HepG2 (cell line): ENCODE measurements around the gene SETSIP. TPM values are rescaled to one million over a fixed set of nuclear protein-coding genes. Genes with fewer than 3 reads are reported as not detected.

Experiments
- ATAC-seq: fragments of 200-7000 bp; cut with Tn5 transposase; 3 replicates; pipeline ENCODE4 v1.9.1; 2020; ENCODE audit warnings: mild to moderate bottlenecking, moderate library complexity
- BruUV-seq: library from RNA; stranded (reverse); fragments of 400-500 nt; replicated peaks from 2 replicates; lab custom pipeline; 2021; lab: Mats Ljungman, UMichigan
- CTCF ChIA-PET: fragments of 300-600 bp; formaldehyde crosslinking; extraction: SDS; loops from one replicate; lab custom pipeline; 2021; ENCODE audit warnings: low total read pairs, inconsistent platforms, low intra/inter-chr PET ratio; lab: Yijun Ruan, JAX
- POLR2A ChIA-PET: fragments of 350-600 bp; sonication (Branson Sonifier 250); formaldehyde crosslinking; loops from one replicate; lab custom pipeline; 2020; ENCODE audit warnings: antibody characterized with exemption, inconsistent platforms; lab: Yijun Ruan, JAX
- DNase-seq: peaks from one replicate; pipeline ENCODE4 v3.0.0-alpha.2; 2015; ENCODE audit warnings: low spot score
- FAIRE-seq: peaks from 3 replicates; lab custom pipeline; 2011; peaks lifted over from hg19 to GRCh38; lab: Jason Lieb, UNC
- H2AFZ ChIP-seq: one replicate; pipeline ENCODE4 v1.6.1; 2011; ENCODE audit warnings: low read length, inconsistent platforms
- H3K27ac ChIP-seq: fragments of 300-600 bp; 3 replicates; pipeline ENCODE4 v1.8.0; 2011; ENCODE audit warnings: mixed run types, mild to moderate bottlenecking, mixed read lengths, low read length, inconsistent platforms; ENCODE audit not compliant: insufficient read depth; ENCODE audit errors: extremely low read length
- H3K27me3 ChIP-seq, 2 experiments: fragments of 200-600 bp in 1 of 2; 2 replicates in 1 of 2; 3 replicates in 1 of 2; pipeline versions ENCODE4 v1.6.0 to v1.8.0; 2011; ENCODE audit warnings: low read length in 2 of 2, mild to moderate bottlenecking in 2 of 2, moderate library complexity in 2 of 2, inconsistent platforms in 1 of 2; ENCODE audit not compliant: insufficient read depth in 2 of 2, control insufficient read depth in 1 of 2
- H3K36me3 ChIP-seq, 2 experiments: fragments of 200-600 bp in 1 of 2; replicated peaks in 1 of 2; 2 replicates in 1 of 2; 3 replicates in 1 of 2; pipeline versions ENCODE4 v1.5.1 to v1.8.0; 2011; ENCODE audit warnings: low read length in 2 of 2, inconsistent platforms in 1 of 2; ENCODE audit not compliant: insufficient read depth in 2 of 2, control insufficient read depth in 1 of 2
- H3K4me1 ChIP-seq: 2 replicates; pipeline ENCODE4 v1.5.1; 2012; ENCODE audit warnings: low read length, inconsistent platforms; ENCODE audit not compliant: insufficient read depth
- H3K4me2 ChIP-seq: 2 replicates; pipeline ENCODE4 v1.6.0; 2011; ENCODE audit warnings: low read depth, low read length, inconsistent platforms
- H3K4me3 ChIP-seq, 3 experiments: fragments of 200-600 bp in 1 of 3; sonication (generic), shearing (Covaris generic) in 1 of 3; replicated peaks in 1 of 3; 2 replicates each; pipeline ENCODE4 v1.5.1; 2011 to 2016; ENCODE audit warnings: low read length in 3 of 3, inconsistent platforms in 2 of 3, low read depth in 2 of 3, mild to moderate bottlenecking in 2 of 3, control low read depth in 1 of 3, mixed read lengths in 1 of 3; ENCODE audit not compliant: insufficient read depth in 1 of 3
- H3K79me2 ChIP-seq: one replicate; pipeline ENCODE4 v1.6.1; 2011; ENCODE audit warnings: low read length, inconsistent platforms; ENCODE audit not compliant: insufficient read depth
- H3K9ac ChIP-seq: 2 replicates; pipeline ENCODE4 v1.6.0; 2011; ENCODE audit warnings: mild to moderate bottlenecking, low read depth, low read length, inconsistent platforms; ENCODE audit not compliant: insufficient read depth
- H3K9me3 ChIP-seq: 2 replicates; pipeline ENCODE4 v1.5.1; 2012; ENCODE audit warnings: mild to moderate bottlenecking, low read length
- H4K20me1 ChIP-seq: 2 replicates; pipeline ENCODE4 v1.6.0; 2011; ENCODE audit warnings: inconsistent platforms, mild to moderate bottlenecking, low read length, moderate library complexity; ENCODE audit not compliant: insufficient read depth
- BHLHE40 ChIP-seq: IDR thresholded peaks from 2 replicates; pipeline ENCODE4 v1.6.1; 2011; ENCODE audit warnings: low read length, improper control_type of control experiment
- DNMT1 ChIP-seq: sonication (generic); formaldehyde crosslinking; IDR thresholded peaks from 2 replicates; pipeline ENCODE4 v1.5.1; 2020; ENCODE audit warnings: mild to moderate bottlenecking, missing genetic modification reagents
- GPN1 ChIP-seq: sonication (generic); formaldehyde crosslinking; IDR thresholded peaks from 2 replicates; pipeline ENCODE4 v1.5.1; 2020; ENCODE audit warnings: missing genetic modification reagents, borderline replicate concordance
- HMG20A ChIP-seq: IDR thresholded peaks from 2 replicates; pipeline ENCODE4 v1.6.1; 2016; ENCODE audit warnings: borderline replicate concordance
- NPAS2 ChIP-seq: sonication (generic); formaldehyde crosslinking; IDR thresholded peaks from 2 replicates; pipeline ENCODE4 v1.8.0; 2022; ENCODE audit warnings: mild to moderate bottlenecking, missing genetic modification reagents, borderline replicate concordance
- PAX8 ChIP-seq: sonication (generic); formaldehyde crosslinking; IDR thresholded peaks from 2 replicates; pipeline ENCODE4 v1.8.0; 2022; ENCODE audit warnings: mild to moderate bottlenecking, missing genetic modification reagents, borderline replicate concordance
- PHF20 ChIP-seq: sonication (generic); formaldehyde crosslinking; IDR thresholded peaks from 2 replicates; pipeline ENCODE4 v1.5.0; 2020; ENCODE audit warnings: mild to moderate bottlenecking, missing genetic modification reagents
- SRF ChIP-seq: IDR thresholded peaks from 2 replicates; pipeline ENCODE4 v1.6.1; 2011; ENCODE audit warnings: mild to moderate bottlenecking, low read depth, low read length, moderate library complexity
- SUZ12 ChIP-seq: fragments of 150-350 bp; IDR thresholded peaks from 2 replicates; pipeline ENCODE4 v1.6.1; 2014; ENCODE audit warnings: low read depth, low read length
- ZNF772 ChIP-seq: sonication (generic); formaldehyde crosslinking; IDR thresholded peaks from 2 replicates; pipeline ENCODE4 v1.5.0; 2020; ENCODE audit warnings: mild to moderate bottlenecking, missing genetic modification reagents
- WGBS: methylation state at CpG from one replicate; pipeline ENCODE4 v1.1.6; 2017; ENCODE audit warnings: low lambda C conversion rate; 5-methylcytosine and 5-hydroxymethylcytosine counted together
- in situ Hi-C: cut with HindIII; loops from 2 replicates; pipeline ENCODE4 v1.10.0; 2017; ENCODE audit warnings: low pct_unique_long_range_greater_than_20kb; ENCODE audit not compliant: extremely low pct_ligation_motif_present
- intact Hi-C: fragments of 100-400 bp; cut with micrococcal nuclease; formaldehyde crosslinking; loops from one replicate; pipeline ENCODE4 v1.10.0; 2022; ENCODE audit not compliant: unreplicated experiment
- polyA plus RNA-seq, 8 experiments: library from polyadenylated mRNA; depleted of rRNA in 3 of 8; stranded (reverse) in 7 of 8; unstranded in 1 of 8; fragments of >200 nt; fragmentation: Illumina TruSeq in 4 of 8; extraction: Trizol in 4 of 8; gene quantifications; 2 replicates each; pipeline versions ENCODE4 v1.2.1 to v1.2.3, GENCODE V29; 2011 to 2016; ENCODE audit warnings: low read depth in 4 of 8, missing spikeins in 1 of 8, mixed read lengths in 1 of 8; ENCODE audit not compliant: insufficient read depth in 1 of 8
- total RNA-seq, 5 experiments: library from RNA; depleted of rRNA; stranded (reverse); fragments of >200 nt; fragmentation: Illumina TruSeq; extraction: Trizol; gene quantifications; 2 replicates each; pipeline ENCODE4 v1.2.3, GENCODE V29; 2016; ENCODE audit warnings: low read depth in 1 of 5
- TF ChIP-seq, protein P1 (sequence below): sonication (generic); formaldehyde crosslinking; IDR thresholded peaks from 2 replicates; pipeline ENCODE4 v1.4.0; 2020; ENCODE audit warnings: mild to moderate bottlenecking, missing genetic modification reagents
- TF ChIP-seq, protein P2 (sequence below): sonication (generic); formaldehyde crosslinking; IDR thresholded peaks from 2 replicates; pipeline ENCODE4 v1.4.0; 2020; ENCODE audit warnings: missing genetic modification reagents
- TF ChIP-seq, protein P3 (sequence below): sonication (generic); formaldehyde crosslinking; IDR thresholded peaks from 2 replicates; pipeline ENCODE4 v1.4.0; 2020; ENCODE audit warnings: missing genetic modification reagents
- TF ChIP-seq, protein P4 (sequence below): sonication (generic); formaldehyde crosslinking; IDR thresholded peaks from 2 replicates; pipeline ENCODE4 v1.4.0; 2020; ENCODE audit warnings: missing genetic modification reagents
- TF ChIP-seq, protein P5 (sequence below): sonication (generic); formaldehyde crosslinking; IDR thresholded peaks from 2 replicates; pipeline ENCODE4 v1.5.0; 2020; ENCODE audit warnings: mild to moderate bottlenecking, missing genetic modification reagents

SETSIP gene
- total and polyA plus RNA-seq, 2 of the 13 experiments (the other 11 are each of a cell fraction or from before 2014, with no cell fraction given): not detected

DNA sequence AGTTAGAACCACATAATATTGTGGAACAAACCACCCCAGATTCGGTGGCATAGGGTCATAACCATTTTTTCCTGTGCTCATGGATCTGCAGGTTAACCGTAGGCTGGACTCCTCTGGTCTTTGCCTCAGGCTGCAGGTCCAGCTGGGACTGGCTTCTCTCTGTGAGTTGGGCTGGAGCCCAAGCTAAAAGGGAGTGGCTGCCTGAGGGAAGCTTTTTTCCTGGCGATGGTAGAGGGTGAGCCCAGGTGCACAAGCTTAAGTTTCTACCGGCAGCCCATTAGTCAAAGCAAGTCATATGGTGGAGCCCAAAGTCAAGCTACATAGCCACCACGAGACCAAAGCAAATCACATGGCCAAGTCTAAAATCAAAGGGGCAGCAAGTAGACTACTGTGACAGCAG, 31.6 kb downstream of the SETSIP start (continued):
- TF ChIP-seq, protein P1, sequence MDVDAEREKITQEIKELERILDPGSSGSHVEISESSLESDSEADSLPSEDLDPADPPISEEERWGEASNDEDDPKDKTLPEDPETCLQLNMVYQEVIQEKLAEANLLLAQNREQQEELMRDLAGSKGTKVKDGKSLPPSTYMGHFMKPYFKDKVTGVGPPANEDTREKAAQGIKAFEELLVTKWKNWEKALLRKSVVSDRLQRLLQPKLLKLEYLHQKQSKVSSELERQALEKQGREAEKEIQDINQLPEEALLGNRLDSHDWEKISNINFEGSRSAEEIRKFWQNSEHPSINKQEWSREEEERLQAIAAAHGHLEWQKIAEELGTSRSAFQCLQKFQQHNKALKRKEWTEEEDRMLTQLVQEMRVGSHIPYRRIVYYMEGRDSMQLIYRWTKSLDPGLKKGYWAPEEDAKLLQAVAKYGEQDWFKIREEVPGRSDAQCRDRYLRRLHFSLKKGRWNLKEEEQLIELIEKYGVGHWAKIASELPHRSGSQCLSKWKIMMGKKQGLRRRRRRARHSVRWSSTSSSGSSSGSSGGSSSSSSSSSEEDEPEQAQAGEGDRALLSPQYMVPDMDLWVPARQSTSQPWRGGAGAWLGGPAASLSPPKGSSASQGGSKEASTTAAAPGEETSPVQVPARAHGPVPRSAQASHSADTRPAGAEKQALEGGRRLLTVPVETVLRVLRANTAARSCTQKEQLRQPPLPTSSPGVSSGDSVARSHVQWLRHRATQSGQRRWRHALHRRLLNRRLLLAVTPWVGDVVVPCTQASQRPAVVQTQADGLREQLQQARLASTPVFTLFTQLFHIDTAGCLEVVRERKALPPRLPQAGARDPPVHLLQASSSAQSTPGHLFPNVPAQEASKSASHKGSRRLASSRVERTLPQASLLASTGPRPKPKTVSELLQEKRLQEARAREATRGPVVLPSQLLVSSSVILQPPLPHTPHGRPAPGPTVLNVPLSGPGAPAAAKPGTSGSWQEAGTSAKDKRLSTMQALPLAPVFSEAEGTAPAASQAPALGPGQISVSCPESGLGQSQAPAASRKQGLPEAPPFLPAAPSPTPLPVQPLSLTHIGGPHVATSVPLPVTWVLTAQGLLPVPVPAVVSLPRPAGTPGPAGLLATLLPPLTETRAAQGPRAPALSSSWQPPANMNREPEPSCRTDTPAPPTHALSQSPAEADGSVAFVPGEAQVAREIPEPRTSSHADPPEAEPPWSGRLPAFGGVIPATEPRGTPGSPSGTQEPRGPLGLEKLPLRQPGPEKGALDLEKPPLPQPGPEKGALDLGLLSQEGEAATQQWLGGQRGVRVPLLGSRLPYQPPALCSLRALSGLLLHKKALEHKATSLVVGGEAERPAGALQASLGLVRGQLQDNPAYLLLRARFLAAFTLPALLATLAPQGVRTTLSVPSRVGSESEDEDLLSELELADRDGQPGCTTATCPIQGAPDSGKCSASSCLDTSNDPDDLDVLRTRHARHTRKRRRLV (CRISPR knock-in tag): no peak
- TF ChIP-seq SUZ12: no peak
- TF ChIP-seq DNMT1 (CRISPR knock-in tag): no peak
- TF ChIP-seq HMG20A (CRISPR knock-in tag): no peak
- TF ChIP-seq PHF20 (CRISPR knock-in tag): no peak
- TF ChIP-seq, protein P2, sequence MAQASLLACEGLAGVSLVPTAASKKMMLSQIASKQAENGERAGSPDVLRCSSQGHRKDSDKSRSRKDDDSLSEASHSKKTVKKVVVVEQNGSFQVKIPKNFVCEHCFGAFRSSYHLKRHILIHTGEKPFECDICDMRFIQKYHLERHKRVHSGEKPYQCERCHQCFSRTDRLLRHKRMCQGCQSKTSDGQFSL (CRISPR knock-in tag): no peak
- TF ChIP-seq, protein P3, sequence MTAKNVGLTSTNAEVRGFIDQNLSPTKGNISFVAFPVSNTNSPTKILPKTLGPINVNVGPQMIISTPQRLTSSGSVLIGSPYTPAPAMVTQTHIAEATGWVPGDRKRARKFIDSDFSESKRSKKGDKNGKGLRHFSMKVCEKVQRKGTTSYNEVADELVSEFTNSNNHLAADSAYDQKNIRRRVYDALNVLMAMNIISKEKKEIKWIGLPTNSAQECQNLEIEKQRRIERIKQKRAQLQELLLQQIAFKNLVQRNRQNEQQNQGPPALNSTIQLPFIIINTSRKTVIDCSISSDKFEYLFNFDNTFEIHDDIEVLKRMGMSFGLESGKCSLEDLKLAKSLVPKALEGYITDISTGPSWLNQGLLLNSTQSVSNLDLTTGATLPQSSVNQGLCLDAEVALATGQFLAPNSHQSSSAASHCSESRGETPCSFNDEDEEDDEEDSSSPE: no peak

DNA sequence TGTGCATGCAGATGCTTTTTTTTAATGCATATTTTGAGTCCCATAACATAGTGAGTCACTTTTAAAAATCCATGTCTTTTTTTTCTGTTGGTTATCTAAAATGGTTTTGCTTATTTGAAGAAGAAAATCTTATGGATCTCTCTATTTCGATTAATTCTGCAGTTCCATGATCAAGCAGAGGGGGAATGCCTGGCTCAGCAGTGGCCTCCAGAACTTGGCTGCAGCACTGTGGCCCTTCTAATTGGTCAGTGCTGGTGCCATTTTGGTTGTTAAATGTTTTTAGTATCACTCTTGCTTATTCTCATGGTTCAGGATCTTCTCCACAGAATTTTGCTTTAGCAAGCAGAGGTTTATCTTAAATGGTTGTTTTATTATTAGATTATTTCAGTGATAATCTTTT, 34.2 kb downstream of the SETSIP start:
- no TSS peak for BruUV-seq
- Histone ChIP-seq H2AFZ (no peak overlapping the region), H3K79me2 (no peaks in the 10 kb centered on the region), H3K9me3 (no peaks in the 10 kb centered on the region), H3K36me3 (no peaks in the 10 kb centered on the region), H4K20me1 (no peaks in the 10 kb centered on the region), H3K4me3 (no peak overlapping the region), H3K27me3 (no peaks in the 10 kb centered on the region), H3K27ac (no peak overlapping the region), H3K4me1 (peaks cover 14% of the 10 kb centered on the region), H3K4me2 (no peak overlapping the region), H3K9ac (no peak overlapping the region)
- ATAC-seq (no peak), DNase-seq (no peak), FAIRE-seq (no peak)
- CTCF ChIA-PET: no interaction called here
- WGBS: 0% methylated on average over 1 of the region's 1 CpG
- intact Hi-C loops: no loop called here
- POLR2A ChIA-PET: no interaction called here
- in situ Hi-C loops: no loop called here
- no peak for TF ChIP-seq ZNF772 (CRISPR knock-in tag)
- TF ChIP-seq GPN1 (CRISPR knock-in tag): no peak
- TF ChIP-seq BHLHE40: no peak
- TF ChIP-seq SRF: no peak
- TF ChIP-seq PAX8: no peak
- TF ChIP-seq, protein P4, sequence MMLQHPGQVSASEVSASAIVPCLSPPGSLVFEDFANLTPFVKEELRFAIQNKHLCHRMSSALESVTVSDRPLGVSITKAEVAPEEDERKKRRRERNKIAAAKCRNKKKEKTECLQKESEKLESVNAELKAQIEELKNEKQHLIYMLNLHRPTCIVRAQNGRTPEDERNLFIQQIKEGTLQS (CRISPR knock-in tag): no peak
- no peak for TF ChIP-seq NPAS2 (CRISPR knock-in tag)
- TF ChIP-seq, protein P5, sequence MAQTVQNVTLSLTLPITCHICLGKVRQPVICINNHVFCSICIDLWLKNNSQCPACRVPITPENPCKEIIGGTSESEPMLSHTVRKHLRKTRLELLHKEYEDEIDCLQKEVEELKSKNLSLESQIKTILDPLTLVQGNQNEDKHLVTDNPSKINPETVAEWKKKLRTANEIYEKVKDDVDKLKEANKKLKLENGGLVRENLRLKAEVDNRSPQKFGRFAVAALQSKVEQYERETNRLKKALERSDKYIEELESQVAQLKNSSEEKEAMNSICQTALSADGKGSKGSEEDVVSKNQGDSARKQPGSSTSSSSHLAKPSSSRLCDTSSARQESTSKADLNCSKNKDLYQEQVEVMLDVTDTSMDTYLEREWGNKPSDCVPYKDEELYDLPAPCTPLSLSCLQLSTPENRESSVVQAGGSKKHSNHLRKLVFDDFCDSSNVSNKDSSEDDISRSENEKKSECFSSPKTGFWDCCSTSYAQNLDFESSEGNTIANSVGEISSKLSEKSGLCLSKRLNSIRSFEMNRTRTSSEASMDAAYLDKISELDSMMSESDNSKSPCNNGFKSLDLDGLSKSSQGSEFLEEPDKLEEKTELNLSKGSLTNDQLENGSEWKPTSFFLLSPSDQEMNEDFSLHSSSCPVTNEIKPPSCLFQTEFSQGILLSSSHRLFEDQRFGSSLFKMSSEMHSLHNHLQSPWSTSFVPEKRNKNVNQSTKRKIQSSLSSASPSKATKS (CRISPR knock-in tag): no peak
